Psoas muscle (tissue), 8 donors: ENCODE measurements around the gene HOXA4. TPM values are rescaled to one million over a fixed set of nuclear protein-coding genes. Genes with fewer than 3 reads are reported as not detected.

ENCODE experiments used
- ATAC-seq, 4 donors: fragments of 200-7000 bp; cut with Tn5 transposase; one replicate each; pipeline ENCODE4 v1.9.1; 2020; ENCODE audit warnings: moderate library complexity in 3 of 4, mild to moderate bottlenecking in 2 of 4
- DNase-seq, 2 donors: peaks; one replicate each; pipeline ENCODE4 v3.0.0-alpha.2; 2020
- H3K27ac ChIP-seq: fragments of 200-600 bp; one replicate; pipeline ENCODE4 v1.8.0; 2022
- H3K27me3 ChIP-seq, 3 donors: fragments of 200-600 bp in 1 of 3; one replicate each; pipeline versions ENCODE4 v1.6.1 to v1.8.0; 2013 to 2022; ENCODE audit warnings: low read length in 2 of 3, mild to moderate bottlenecking in 2 of 3, moderate library complexity in 1 of 3; ENCODE audit not compliant: insufficient read depth in 3 of 3
- H3K36me3 ChIP-seq, 2 donors: fragments of 200-600 bp in 1 of 2; one replicate each; pipeline versions ENCODE4 v1.6.1 to v1.8.0; 2013 to 2022; ENCODE audit warnings: low read depth in 1 of 2, mild to moderate bottlenecking in 1 of 2, moderate library complexity in 1 of 2; ENCODE audit not compliant: insufficient read depth in 1 of 2
- H3K4me1 ChIP-seq: fragments of 200-600 bp; one replicate; pipeline ENCODE4 v1.8.0; 2022
- H3K4me3 ChIP-seq: fragments of 200-600 bp; one replicate; pipeline ENCODE4 v1.8.0; 2022; ENCODE audit warnings: mild to moderate bottlenecking
- H3K9me3 ChIP-seq: fragments of 200-600 bp; one replicate; pipeline ENCODE4 v1.8.0; 2022
- WGBS, 3 donors: extraction: QIAGEN DNeasy Blood & Tissue Kit; methylation state at CpG; one replicate each; pipeline versions ENCODE4 v1.1.6 to v1.1.7; 2013; 5-methylcytosine and 5-hydroxymethylcytosine counted together
- intact Hi-C, 2 donors: fragments of 100-400 bp; cut with DNase I; formaldehyde crosslinking; loops; one replicate each; pipeline versions ENCODE4 v1.11.0 to v1.14.2; 2022
- polyA plus RNA-seq, 3 donors: library from polyadenylated mRNA; stranded (reverse); fragments of 200-250 nt; gene quantifications; one replicate each; pipeline ENCODE4 v1.2.3, GENCODE V29; 2013
- total RNA-seq, 4 donors: library from RNA; stranded (reverse); fragmentation: NEBNext Ultra II Directional in 2 of 4; extraction: Animal tissue kit (Norgen Biotek cat#: 25700) in 2 of 4; gene quantifications; one replicate each; pipeline versions ENCODE4 v1.2.1 to v1.2.4, GENCODE V29; 2021 to 2023
- TF ChIP-seq, protein P1 (sequence below): fragments of 200-600 bp; IDR thresholded peaks from one replicate; pipeline ENCODE4 v1.8.0; 2022; ENCODE audit warnings: antibody characterized with exemption
- donor health status: healthy with polysubstance abuse.
- donor health status: DM: no; HTN: no; CAD: no; lungs with moderate emphysema.
- donor health status: Bipolar disorder and iron deficiency.
- donor health status: healthy.
- donor health status: DM: yes; HTN: yes; CAD: no.
- donor health status: DM: no; HTN: no; CAD: no.
- donor health status: DM: no; HTN: no; CAD: no.
- donor health status: DM: yes; HTN: yes; CAD: no.

Gene HOXA4
- total and polyA plus RNA-seq, 7 donors = 6.8 to 20.8 (median 10.1) TPM

DNA sequence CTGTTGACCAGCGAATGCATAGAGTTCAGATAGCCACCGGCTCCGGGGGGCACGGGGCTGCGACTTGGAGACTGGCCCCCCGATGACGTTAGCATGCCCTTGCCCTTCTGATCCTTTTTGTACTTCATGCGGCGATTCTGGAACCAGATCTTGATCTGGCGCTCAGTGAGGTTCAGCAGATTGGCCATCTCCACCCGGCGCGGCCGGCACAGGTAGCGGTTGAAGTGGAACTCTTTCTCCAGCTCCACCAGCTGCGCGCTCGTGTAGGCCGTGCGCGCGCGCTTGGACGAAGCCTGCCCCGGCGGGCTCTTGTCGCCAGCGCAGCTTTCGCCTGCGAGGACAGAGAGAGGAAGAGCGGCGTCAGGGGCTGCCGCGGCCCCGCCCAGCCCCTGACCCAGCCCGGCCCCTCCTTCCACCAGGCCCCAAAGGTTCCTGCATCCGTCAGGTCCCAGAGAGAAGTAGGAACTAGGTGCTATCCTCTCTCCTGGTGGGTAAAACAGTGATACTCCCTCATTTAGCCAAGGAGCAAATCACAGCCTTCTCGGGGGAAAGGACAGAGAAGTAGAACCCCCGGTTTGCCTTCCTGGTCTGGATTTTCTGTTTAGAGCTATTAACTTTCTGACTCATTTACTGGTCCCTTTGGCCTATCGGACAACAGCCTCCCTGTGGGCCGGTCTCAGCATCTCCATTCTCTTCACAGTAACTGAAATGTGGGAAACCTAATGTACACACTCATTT is 22.0 kb downstream of the HOXA4 start:
- Histone ChIP-seq H3K4me1 (peaks cover 48% of the 10 kb centered on the region), H3K36me3 (no peaks in the 10 kb centered on the region), H3K9me3 (no peaks in the 10 kb centered on the region), H3K4me3 (peak overlapping the region; percentile 70), H3K27ac (peak overlapping the region; percentile 70), H3K27me3 (no peaks in the 10 kb centered on the region)
- TF ChIP-seq, protein P1, sequence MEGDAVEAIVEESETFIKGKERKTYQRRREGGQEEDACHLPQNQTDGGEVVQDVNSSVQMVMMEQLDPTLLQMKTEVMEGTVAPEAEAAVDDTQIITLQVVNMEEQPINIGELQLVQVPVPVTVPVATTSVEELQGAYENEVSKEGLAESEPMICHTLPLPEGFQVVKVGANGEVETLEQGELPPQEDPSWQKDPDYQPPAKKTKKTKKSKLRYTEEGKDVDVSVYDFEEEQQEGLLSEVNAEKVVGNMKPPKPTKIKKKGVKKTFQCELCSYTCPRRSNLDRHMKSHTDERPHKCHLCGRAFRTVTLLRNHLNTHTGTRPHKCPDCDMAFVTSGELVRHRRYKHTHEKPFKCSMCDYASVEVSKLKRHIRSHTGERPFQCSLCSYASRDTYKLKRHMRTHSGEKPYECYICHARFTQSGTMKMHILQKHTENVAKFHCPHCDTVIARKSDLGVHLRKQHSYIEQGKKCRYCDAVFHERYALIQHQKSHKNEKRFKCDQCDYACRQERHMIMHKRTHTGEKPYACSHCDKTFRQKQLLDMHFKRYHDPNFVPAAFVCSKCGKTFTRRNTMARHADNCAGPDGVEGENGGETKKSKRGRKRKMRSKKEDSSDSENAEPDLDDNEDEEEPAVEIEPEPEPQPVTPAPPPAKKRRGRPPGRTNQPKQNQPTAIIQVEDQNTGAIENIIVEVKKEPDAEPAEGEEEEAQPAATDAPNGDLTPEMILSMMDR = no peak
- DNase-seq = peak; percentile 74 to 80
- peak in 1 of 4 donors; percentile 69 for ATAC-seq
- intact Hi-C loops = no loop called here
- WGBS, 3 donors = 69 to 75% (median 69%) methylated on average over 40 to 41 of the region's 41 CpGs

DNA sequence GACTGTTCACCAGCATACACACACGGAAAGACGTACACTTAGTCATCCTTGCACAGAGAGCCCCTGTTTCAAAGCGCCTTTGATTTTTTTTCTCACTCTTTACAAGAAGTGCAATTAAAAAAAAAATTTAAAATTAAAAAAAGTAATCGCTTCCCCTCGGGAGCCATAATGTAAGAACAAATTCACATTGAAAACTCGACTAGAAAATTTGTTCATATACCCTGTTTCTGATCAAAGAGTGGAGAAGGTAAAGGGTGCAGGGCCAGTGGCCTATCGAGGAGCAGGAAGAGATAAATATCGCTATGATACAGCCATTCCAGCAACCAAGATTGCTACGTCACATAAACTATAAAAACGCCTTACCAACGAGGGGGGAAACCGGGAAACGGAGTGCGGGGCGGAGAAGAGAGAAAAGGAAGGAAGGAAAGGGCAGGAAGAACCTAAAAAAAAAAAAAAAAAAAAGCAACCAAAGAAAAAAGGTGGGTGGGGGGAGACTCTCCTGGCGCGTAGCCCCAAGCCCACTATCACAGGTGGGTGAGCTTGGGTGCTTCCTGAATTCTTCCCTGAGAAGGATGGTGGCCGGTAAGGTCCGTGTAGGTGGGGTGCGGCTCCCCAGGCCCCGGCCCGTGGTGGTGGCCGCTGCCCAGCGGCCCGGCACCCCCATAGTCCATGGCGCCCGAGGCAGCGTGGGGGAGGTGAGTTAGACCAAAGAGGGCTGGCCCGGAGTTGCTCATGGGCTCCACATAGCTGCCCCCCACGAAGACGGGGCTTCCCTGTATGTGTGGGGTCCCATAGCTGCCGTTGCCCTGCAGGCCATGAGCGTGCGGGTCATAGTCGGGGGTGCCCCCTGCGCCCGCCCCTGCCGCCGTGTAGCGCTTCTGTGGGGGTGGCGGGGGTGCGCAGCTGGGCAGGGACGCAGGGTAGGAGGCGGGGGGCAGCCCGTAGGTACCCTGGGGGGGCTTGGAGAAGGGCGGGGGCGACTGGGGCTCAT is 22.9 kb downstream of the HOXA4 start:
- Histone ChIP-seq H3K4me3 (peak overlapping the region; percentile 70), H3K27ac (peak overlapping the region; percentile 70), H3K9me3 (no peaks in the 10 kb centered on the region), H3K4me1 (peaks cover 43% of the 10 kb centered on the region), H3K36me3 (no peaks in the 10 kb centered on the region), H3K27me3 (no peaks in the 10 kb centered on the region)
- 70 to 77% (median 71%) methylated on average over 45 to 47 of the region's 47 CpGs for WGBS, 3 donors
- ATAC-seq (peak in 1 of 4 donors; percentile 14), DNase-seq (no peak)
- intact Hi-C loops = no loop called here
- TF ChIP-seq, protein P1 = no peak

DNA sequence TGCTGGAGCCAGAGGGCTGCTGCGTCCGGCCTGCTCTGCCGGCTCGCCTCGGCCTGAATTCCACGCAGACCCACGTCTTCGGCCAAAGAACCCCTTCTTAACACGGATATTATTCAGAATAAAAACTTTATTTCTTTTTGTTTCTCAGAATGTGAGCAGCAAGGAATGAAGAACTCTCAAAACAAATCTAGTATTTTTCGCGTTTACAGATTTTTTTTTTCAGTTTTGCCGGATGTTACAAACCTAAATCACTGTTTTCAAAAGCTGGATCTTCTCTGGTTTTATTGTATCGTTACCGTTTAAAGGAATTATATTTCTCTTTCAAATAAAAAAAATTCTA is 23.7 kb downstream of the HOXA4 start:
- H3K9me3 ChIP-seq = no peaks in the 10 kb centered on the region
- peak overlapping the region; percentile 70 for H3K4me3 ChIP-seq
- TF ChIP-seq, protein P1 = no peak
- no peak for DNase-seq
- H3K27ac ChIP-seq = peak overlapping the region; percentile 70
- H3K27me3 ChIP-seq = no peaks in the 10 kb centered on the region
- ATAC-seq = no peak
- H3K36me3 ChIP-seq = no peaks in the 10 kb centered on the region
- intact Hi-C loops = no loop called here
- WGBS, 3 donors = 22 to 37% (median 27%) methylated on average over 14 of the region's 14 CpGs
- H3K4me1 ChIP-seq = peaks cover 34% of the 10 kb centered on the region

DNA sequence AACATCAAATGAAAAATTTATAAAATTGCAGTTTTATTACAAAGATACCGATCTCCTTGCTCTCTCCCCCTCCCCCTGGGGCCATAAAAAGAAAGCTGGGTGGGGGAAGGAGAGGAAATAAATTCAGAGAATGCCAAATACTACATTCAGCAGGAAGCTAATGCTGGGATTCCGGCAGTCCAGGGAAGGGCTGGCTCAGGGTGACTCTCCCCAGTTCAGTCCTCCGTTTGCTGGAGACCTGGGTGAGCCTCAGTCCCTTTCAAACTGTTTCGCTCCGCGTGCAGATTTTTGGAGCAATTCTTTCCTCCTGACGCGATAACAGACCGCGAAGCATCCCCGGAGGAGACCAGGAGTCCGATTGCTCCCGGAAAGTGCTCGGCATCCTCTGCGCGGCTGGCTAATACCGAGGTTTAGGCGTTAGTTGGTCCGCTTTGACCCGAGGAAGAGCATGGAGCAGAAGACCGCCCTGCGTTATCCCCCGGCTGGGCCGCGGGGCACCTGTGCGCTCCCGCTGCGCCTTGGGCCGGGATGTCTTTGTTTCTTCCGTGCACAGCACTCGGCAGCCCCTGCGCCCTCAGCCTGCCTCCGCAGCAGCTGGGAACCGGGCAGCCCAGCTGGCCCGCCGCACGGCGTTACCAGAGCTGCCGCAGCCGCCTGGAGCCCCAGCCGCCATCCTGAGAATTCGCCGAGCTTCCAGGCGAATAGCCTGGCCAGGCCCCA is 24.2 kb downstream of the HOXA4 start:
- TF ChIP-seq, protein P1 = no peak
- WGBS, 3 donors = 7 to 12% (median 10%) methylated on average over 42 to 44 of the region's 44 CpGs
- peak overlapping the region; percentile 70 for H3K27ac ChIP-seq
- H3K4me1 ChIP-seq = peaks cover 29% of the 10 kb centered on the region
- intact Hi-C loops = no loop called here
- peak in 3 of 4 donors; percentile 70 to 77 (median 73) for ATAC-seq
- DNase-seq = peak in 1 of 2 donors; percentile 67
- H3K9me3 ChIP-seq = no peaks in the 10 kb centered on the region
- H3K4me3 ChIP-seq = peak overlapping the region; percentile 70
- no peaks in the 10 kb centered on the region for H3K27me3 ChIP-seq
- no peaks in the 10 kb centered on the region for H3K36me3 ChIP-seq
